PC-3 (cell line): ENCODE measurements around the gene SCN8A. TPM values are rescaled to one million over a fixed set of nuclear protein-coding genes. Genes with fewer than 3 reads are reported as not detected.
A peak's percentile ranks its signal among the peaks of the same experiment; 100 is the strongest.
"Not testable (repeated sequence)": the region's sequence is repeated elsewhere in the genome, so short reads cannot be mapped to it uniquely, and the experiment has no call there.

Experiments
- ATAC-seq: fragments of 200-7000 bp; cut with Tn5 transposase; 2 replicates; pipeline ENCODE4 v1.9.1; 2020; ENCODE audit warnings: mild to moderate bottlenecking, moderate library complexity
- BruUV-seq: library from RNA; stranded (reverse); fragments of 400-500 nt; replicated peaks from 2 replicates; lab custom pipeline; 2021; lab: Mats Ljungman, UMichigan
- CTCF ChIA-PET: fragments of 300-600 bp; sonication (Branson Sonifier 250); formaldehyde crosslinking; loops from one replicate; lab custom pipeline; 2022; ENCODE audit warnings: antibody characterized with exemption; lab: Charles Lee
- POLR2A ChIA-PET: fragments of 300-600 bp; sonication (Branson Sonifier 250); formaldehyde crosslinking; loops from one replicate; lab custom pipeline; 2022; ENCODE audit warnings: antibody characterized with exemption; ENCODE audit not compliant: unreplicated experiment; lab: Charles Lee
- DNase-seq: peaks from one replicate; pipeline ENCODE4 v3.0.0-alpha.2; 2015
- H2AFZ ChIP-seq: fragments of 300-600 bp; sonication (generic); 2 replicates; pipeline ENCODE4 v1.6.0; 2016; ENCODE audit warnings: antibody characterized with exemption, low read length
- H3F3A ChIP-seq: fragments of 300-600 bp; sonication (generic); one replicate; pipeline ENCODE4 v1.6.0; 2017; ENCODE audit warnings: antibody characterized with exemption, low read length, control low read depth, mild to moderate bottlenecking; ENCODE audit not compliant: unreplicated experiment
- H3K27ac ChIP-seq: fragments of 300-600 bp; sonication (generic); 2 replicates; pipeline ENCODE4 v1.5.1; 2016; ENCODE audit warnings: mild to moderate bottlenecking, low read length
- H3K27me3 ChIP-seq: fragments of 300-600 bp; sonication (generic); 2 replicates; pipeline ENCODE4 v1.6.1; 2016; ENCODE audit warnings: low read length, mixed read lengths
- H3K36me3 ChIP-seq: fragments of 300-600 bp; sonication (generic); 2 replicates; pipeline ENCODE4 v1.6.1; 2016; ENCODE audit warnings: low read depth, mixed run types, low read length, mixed read lengths
- H3K4me1 ChIP-seq: fragments of 300-600 bp; sonication (generic); 2 replicates; pipeline ENCODE4 v1.5.1; 2016; ENCODE audit warnings: low read length; ENCODE audit not compliant: insufficient read depth
- H3K4me2 ChIP-seq: fragments of 300-600 bp; sonication (generic); 2 replicates; pipeline ENCODE4 v1.6.0; 2016; ENCODE audit warnings: low read length
- H3K4me3 ChIP-seq: fragments of 300-600 bp; sonication (generic); 2 replicates; pipeline ENCODE4 v1.5.1; 2016; ENCODE audit warnings: mild to moderate bottlenecking, low read length, mixed read lengths
- H3K79me2 ChIP-seq: fragments of 300-600 bp; sonication (generic); 2 replicates; pipeline ENCODE4 v1.6.1; 2017; ENCODE audit warnings: low read length, mixed read lengths
- H3K9ac ChIP-seq: fragments of 300-600 bp; sonication (generic); 2 replicates; pipeline ENCODE4 v1.6.0; 2016; ENCODE audit warnings: mild to moderate bottlenecking, low read length
- H3K9me2 ChIP-seq: fragments of 300-600 bp; sonication (generic); replicated peaks from 2 replicates; pipeline ENCODE4 v1.6.1; 2016; ENCODE audit warnings: mixed run types, low read length, mixed read lengths
- H3K9me3 ChIP-seq: fragments of 300-600 bp; sonication (generic); 2 replicates; pipeline ENCODE4 v1.6.1; 2016; ENCODE audit warnings: low read length, mixed read lengths
- H4K20me1 ChIP-seq: fragments of 300-600 bp; sonication (generic); 2 replicates; pipeline ENCODE4 v1.6.1; 2016; ENCODE audit warnings: low read length, mixed read lengths
- EZH2 ChIP-seq: fragments of 300-600 bp; sonication (generic); IDR thresholded peaks from one replicate; pipeline ENCODE4 v1.6.1; 2017; ENCODE audit warnings: antibody characterized with exemption, mild to moderate bottlenecking, low read length; ENCODE audit not compliant: unreplicated experiment
- EZH2phosphoT487 ChIP-seq: fragments of 300-600 bp; sonication (generic); IDR thresholded peaks from 2 replicates; pipeline ENCODE4 v1.6.1; 2018; ENCODE audit warnings: mild to moderate bottlenecking, antibody characterized with exemption, low read length, borderline replicate concordance
- intact Hi-C: fragments of 100-400 bp; cut with micrococcal nuclease; formaldehyde crosslinking; loops from 2 replicates; pipeline ENCODE4 v1.9.0; 2023
- total RNA-seq: library from RNA; depleted of rRNA; stranded (reverse); fragments of >200 nt; gene quantifications from 2 replicates; pipeline ENCODE4 v1.2.3, GENCODE V29; 2014
- TF ChIP-seq, protein P1 (sequence below): fragments of 300-600 bp; sonication (generic); conservative IDR thresholded peaks from 2 replicates; pipeline ENCODE4 v1.5.1; 2017; ENCODE audit warnings: antibody characterized with exemption, low read depth, mild to moderate bottlenecking, low read length

SCN8A gene
- total RNA-seq, 1 experiment from 2014 or later: 12.7 TPM

GRCh38 chr12:51792417-51792816 lies 201.4 kb downstream of the SCN8A start:
- Histone ChIP-seq H3K79me2 (no peaks in the 10 kb centered on the region), H3K4me1 (no peaks in the 10 kb centered on the region), H3K27me3 (no peaks in the 10 kb centered on the region), H3K4me2 (no peak overlapping the region), H3K4me3 (no peak overlapping the region), H3K9ac (no peak overlapping the region), H3K27ac (no peak overlapping the region), H3K9me2 (no peaks in the 10 kb centered on the region), H3K9me3 (no peaks in the 10 kb centered on the region), H4K20me1 (no peaks in the 10 kb centered on the region), H2AFZ (no peak overlapping the region), H3K36me3 (peaks cover 10% of the 10 kb centered on the region; the same call in 1 of the 2 replicates), H3F3A (no peaks in the 10 kb centered on the region)
- DNase-seq (no peak), ATAC-seq (no peak)
- ChIA-PET POLR2A (no interaction called here), CTCF (no interaction called here)
- intact Hi-C loops: no loop called here
- BruUV-seq: no TSS peak
- TF ChIP-seq EZH2phosphoT487 (no peak), EZH2 (no peak)
- TF ChIP-seq, protein P1, sequence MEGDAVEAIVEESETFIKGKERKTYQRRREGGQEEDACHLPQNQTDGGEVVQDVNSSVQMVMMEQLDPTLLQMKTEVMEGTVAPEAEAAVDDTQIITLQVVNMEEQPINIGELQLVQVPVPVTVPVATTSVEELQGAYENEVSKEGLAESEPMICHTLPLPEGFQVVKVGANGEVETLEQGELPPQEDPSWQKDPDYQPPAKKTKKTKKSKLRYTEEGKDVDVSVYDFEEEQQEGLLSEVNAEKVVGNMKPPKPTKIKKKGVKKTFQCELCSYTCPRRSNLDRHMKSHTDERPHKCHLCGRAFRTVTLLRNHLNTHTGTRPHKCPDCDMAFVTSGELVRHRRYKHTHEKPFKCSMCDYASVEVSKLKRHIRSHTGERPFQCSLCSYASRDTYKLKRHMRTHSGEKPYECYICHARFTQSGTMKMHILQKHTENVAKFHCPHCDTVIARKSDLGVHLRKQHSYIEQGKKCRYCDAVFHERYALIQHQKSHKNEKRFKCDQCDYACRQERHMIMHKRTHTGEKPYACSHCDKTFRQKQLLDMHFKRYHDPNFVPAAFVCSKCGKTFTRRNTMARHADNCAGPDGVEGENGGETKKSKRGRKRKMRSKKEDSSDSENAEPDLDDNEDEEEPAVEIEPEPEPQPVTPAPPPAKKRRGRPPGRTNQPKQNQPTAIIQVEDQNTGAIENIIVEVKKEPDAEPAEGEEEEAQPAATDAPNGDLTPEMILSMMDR: no peak

GRCh38 chr12:51793201-51793600 lies 202.2 kb downstream of the SCN8A start:
- ChIA-PET CTCF (no interaction called here), POLR2A (interaction anchor here (0.6 kb wide), 1 partner anchor 1286 kb away, joined by 11 read pairs; the partner anchor contains the start of gene SPRYD3)
- no peak overlapping the region for H2AFZ ChIP-seq
- no peaks in the 10 kb centered on the region for H3F3A ChIP-seq
- no peak overlapping the region for H3K9ac ChIP-seq
- intact Hi-C loops: no loop called here
- ATAC-seq (no peak), DNase-seq (peak; percentile 8)
- H3K27me3 ChIP-seq: no peaks in the 10 kb centered on the region
- no peaks in the 10 kb centered on the region for H3K4me1 ChIP-seq
- BruUV-seq: no TSS peak
- no peak overlapping the region for H3K4me3 ChIP-seq
- H3K79me2 ChIP-seq: no peaks in the 10 kb centered on the region
- no peaks in the 10 kb centered on the region for H3K9me2 ChIP-seq
- no peak overlapping the region for H3K27ac ChIP-seq
- no peaks in the 10 kb centered on the region for H4K20me1 ChIP-seq
- no peak overlapping the region for H3K4me2 ChIP-seq
- peaks cover 13% of the 10 kb centered on the region; the same call in 1 of the 2 replicates for H3K36me3 ChIP-seq
- TF ChIP-seq EZH2phosphoT487 (no peak), EZH2 (no peak)
- TF ChIP-seq, protein P1: no peak
- no peaks in the 10 kb centered on the region for H3K9me3 ChIP-seq

DNA sequence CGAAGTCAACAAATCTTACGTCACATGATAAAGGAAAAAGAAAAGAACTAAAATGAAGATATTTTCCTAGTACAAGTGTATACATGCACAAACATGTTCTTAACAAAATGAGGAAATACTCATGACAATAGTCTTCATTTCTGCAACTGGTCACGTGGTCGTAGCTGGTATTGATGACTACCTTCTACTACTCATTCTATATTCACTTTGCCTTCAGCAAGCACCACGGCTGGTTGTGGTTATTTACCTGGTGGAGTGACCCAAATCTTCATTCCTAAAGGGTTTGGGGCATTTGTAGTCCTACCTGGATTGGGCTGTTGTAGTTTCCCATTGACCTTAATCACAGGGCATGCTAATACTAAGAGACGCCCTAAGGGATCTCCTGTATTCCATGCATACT lies 206.3 kb downstream of the SCN8A start:
- H2AFZ ChIP-seq: no peak overlapping the region
- H3K27ac ChIP-seq: no peak overlapping the region
- H3K4me1 ChIP-seq: no peaks in the 10 kb centered on the region
- H3K9ac ChIP-seq: no peak overlapping the region
- H3K4me3 ChIP-seq: no peak overlapping the region
- ChIA-PET POLR2A (no interaction called here), CTCF (no interaction called here)
- no peaks in the 10 kb centered on the region for H3K9me2 ChIP-seq
- H4K20me1 ChIP-seq: no peaks in the 10 kb centered on the region
- BruUV-seq: no TSS peak
- intact Hi-C loops: no loop called here
- H3K4me2 ChIP-seq: no peak overlapping the region
- no peaks in the 10 kb centered on the region for H3K79me2 ChIP-seq
- H3K9me3 ChIP-seq: no peaks in the 10 kb centered on the region
- 0 out of 2 replicates have a peak, but pooled peaks cover 7% of the 10 kb centered on the region for H3K36me3 ChIP-seq
- TF ChIP-seq EZH2 (no peak), EZH2phosphoT487 (no peak)
- TF ChIP-seq, protein P1: no peak
- DNase-seq (peak; percentile 5), ATAC-seq (no peak)
- no peaks in the 10 kb centered on the region for H3K27me3 ChIP-seq
- no peaks in the 10 kb centered on the region for H3F3A ChIP-seq

- intact Hi-C loops, H3K36me3 ChIP-seq, H3K4me2 ChIP-seq, POLR2A ChIA-PET, DNase-seq, H3K79me2 ChIP-seq, H3K9me3 ChIP-seq, H3K4me3 ChIP-seq, H2AFZ ChIP-seq, BruUV-seq, H4K20me1 ChIP-seq, H3K27me3 ChIP-seq, H3K4me1 ChIP-seq, H3F3A ChIP-seq, H3K9me2 ChIP-seq, ATAC-seq, H3K27ac ChIP-seq, CTCF ChIA-PET, H3K9ac ChIP-seq: not testable (repeated sequence)
Observed at GRCh38 chr12:51798051-51798450, 207.0 kb downstream of the SCN8A start.
